Neural cell (in vitro differentiated cells): ENCODE measurements around the gene LAMP1. TPM values are rescaled to one million over a fixed set of nuclear protein-coding genes. Genes with fewer than 3 reads are reported as not detected.

ENCODE experiments used
- H2AFZ ChIP-seq: fragments of 200-600, 300-800 bp; sonication (generic), shearing (Covaris generic); 2 replicates; pipeline ENCODE4 v1.6.0; 2014; ENCODE audit warnings: low read depth, mild to moderate bottlenecking, antibody characterized with exemption, low read length, moderate library complexity
- H3F3A ChIP-seq: fragments of 200-600 bp; shearing (Covaris generic); 2 replicates; pipeline ENCODE4 v1.6.1; 2016; ENCODE audit warnings: mild to moderate bottlenecking, moderate library complexity, mixed read lengths, antibody characterized with exemption, low read length; ENCODE audit not compliant: insufficient read depth, poor library complexity, severe bottlenecking
- H3K27ac ChIP-seq: fragments of 200-600, 300-800 bp; sonication (generic), shearing (Covaris generic); 2 replicates; pipeline ENCODE4 v1.5.1; 2014; ENCODE audit warnings: mild to moderate bottlenecking, low read length, moderate library complexity
- H3K27me3 ChIP-seq: fragments of 300-800, 200-600 bp; sonication (generic), shearing (Covaris generic); 2 replicates; pipeline ENCODE4 v1.6.0; 2014; ENCODE audit warnings: mild to moderate bottlenecking, low read depth, low read length, moderate library complexity; ENCODE audit not compliant: insufficient read depth
- H3K36me3 ChIP-seq: fragments of 300-800, 200-600 bp; sonication (generic), shearing (Covaris generic); 2 replicates; pipeline ENCODE4 v1.5.1; 2014; ENCODE audit warnings: mild to moderate bottlenecking, antibody characterized with exemption, low read length, moderate library complexity; ENCODE audit not compliant: insufficient read depth
- H3K4me2 ChIP-seq: fragments of 300-800, 200-600 bp; sonication (generic), shearing (Covaris generic); 2 replicates; pipeline ENCODE4 v1.6.0; 2014; ENCODE audit warnings: mild to moderate bottlenecking, low read length
- H3K4me3 ChIP-seq: fragments of 300-800, 200-600 bp; sonication (generic), shearing (Covaris generic); 2 replicates; pipeline ENCODE4 v1.5.1; 2014; ENCODE audit warnings: mild to moderate bottlenecking, low read length, moderate library complexity
- H3K79me2 ChIP-seq: fragments of 200-600 bp; shearing (Covaris generic); replicated peaks from 2 replicates; pipeline ENCODE4 v1.6.0; 2014; ENCODE audit warnings: mild to moderate bottlenecking, low read length, moderate library complexity; ENCODE audit not compliant: insufficient read depth
- H3K9ac ChIP-seq: fragments of 300-800, 200-600 bp; sonication (generic), shearing (Covaris generic); 2 replicates; pipeline ENCODE4 v1.6.1; 2016; ENCODE audit warnings: mild to moderate bottlenecking, low read length, mixed read lengths
- H3K9me2 ChIP-seq: fragments of 200-600 bp; shearing (Covaris generic); 2 replicates; pipeline ENCODE4 v1.6.1; 2016; ENCODE audit warnings: mild to moderate bottlenecking, low read length, mixed read lengths; ENCODE audit not compliant: insufficient read depth
- H3K9me3 ChIP-seq: fragments of 200-600, 300-800 bp; sonication (generic), shearing (Covaris generic); 2 replicates; pipeline ENCODE4 v1.6.1; 2016; ENCODE audit warnings: mild to moderate bottlenecking, mixed run types, low read length, moderate library complexity, mixed read lengths
- H4K20me1 ChIP-seq: fragments of 200-600 bp; shearing (Covaris generic); 2 replicates; pipeline ENCODE4 v1.6.1; 2016; ENCODE audit warnings: mild to moderate bottlenecking, mixed run types; ENCODE audit not compliant: insufficient read depth
- EP300 ChIP-seq: fragments of 450-650 bp; conservative IDR thresholded peaks from 2 replicates; pipeline ENCODE4 v1.6.1; 2014; ENCODE audit warnings: antibody characterized with exemption, mild to moderate bottlenecking, moderate library complexity; ENCODE audit not compliant: poor library complexity, severe bottlenecking
- EZH2 ChIP-seq: fragments of 200-600, 300-800 bp; shearing (Covaris generic), sonication (generic); IDR thresholded peaks from 2 replicates; pipeline ENCODE4 v1.6.1; 2014; ENCODE audit warnings: antibody characterized with exemption, low read length, borderline replicate concordance, mild to moderate bottlenecking; ENCODE audit not compliant: insufficient read depth, poor library complexity, severe bottlenecking
- MXI1 ChIP-seq: fragments of 450-650 bp; conservative IDR thresholded peaks from 2 replicates; pipeline ENCODE4 v1.6.1; 2014; ENCODE audit warnings: antibody characterized with exemption, mild to moderate bottlenecking; ENCODE audit not compliant: poor library complexity, severe bottlenecking
- POLR2AphosphoS5 ChIP-seq: IDR thresholded peaks from 2 replicates; pipeline ENCODE4 v1.6.1; 2012
- RAD21 ChIP-seq: fragments of 450-650 bp; conservative IDR thresholded peaks from 2 replicates; pipeline ENCODE4 v1.6.1; 2014; ENCODE audit warnings: antibody characterized with exemption, mild to moderate bottlenecking, moderate library complexity
- SMC3 ChIP-seq: fragments of 450-650 bp; conservative IDR thresholded peaks from 2 replicates; pipeline ENCODE4 v1.6.1; 2014; ENCODE audit warnings: antibody characterized with exemption, mild to moderate bottlenecking, moderate library complexity; ENCODE audit not compliant: poor library complexity
- TAF1 ChIP-seq: IDR thresholded peaks from 2 replicates; pipeline ENCODE4 v1.6.1; 2012; ENCODE audit warnings: low read depth
- polyA plus RNA-seq: library from polyadenylated mRNA; depleted of rRNA; stranded (reverse); fragments of >200 nt; gene quantifications from 2 replicates; pipeline ENCODE4 v1.2.3, GENCODE V29; 2014
- TF ChIP-seq, protein P1 (sequence below): IDR thresholded peaks from 2 replicates; pipeline ENCODE4 v1.6.1; 2012; ENCODE audit warnings: borderline replicate concordance
- TF ChIP-seq, protein P2 (sequence below): fragments of 450-650 bp; IDR thresholded peaks from 2 replicates; pipeline ENCODE4 v1.5.1; 2014; ENCODE audit warnings: antibody characterized with exemption, mild to moderate bottlenecking, moderate library complexity; ENCODE audit not compliant: poor library complexity, severe bottlenecking

Gene LAMP1
- polyA plus RNA-seq, 1 donor from 2014 or later = 69.7 TPM

DNA sequence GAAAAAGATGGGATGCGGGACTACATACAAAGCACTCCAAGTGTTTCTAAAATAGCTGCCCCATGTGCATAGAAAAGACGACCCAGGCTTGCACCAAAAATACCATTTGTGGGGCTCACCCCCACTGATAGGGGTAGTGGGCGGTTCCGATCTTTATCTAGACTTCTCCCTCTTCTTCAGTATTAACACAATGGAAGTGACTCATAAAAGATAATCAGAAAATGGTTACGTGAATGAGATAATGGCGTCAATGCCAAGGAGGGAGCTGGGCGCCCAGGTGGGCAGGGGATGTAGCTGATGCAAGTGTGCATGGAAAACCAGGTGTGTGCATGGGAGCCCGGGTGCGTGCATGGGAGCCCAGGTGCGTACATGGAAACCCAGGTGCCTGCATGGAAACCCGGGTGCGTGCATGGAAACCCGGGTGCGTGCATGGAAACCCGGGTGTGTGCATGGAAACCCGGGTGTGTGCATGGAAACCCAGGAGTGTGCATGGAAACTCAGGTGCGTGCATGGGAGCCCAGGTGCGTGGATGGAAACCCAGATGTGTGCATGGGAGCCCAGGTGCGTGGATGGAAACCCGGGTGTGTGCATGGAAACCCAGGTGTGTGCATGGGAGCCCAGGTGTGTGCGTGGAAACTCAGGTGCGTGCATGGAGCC is 32.7 kb downstream of the LAMP1 start:
- Histone ChIP-seq H3K27ac (no peak overlapping the region), H4K20me1 (no peaks in the 10 kb centered on the region)

DNA sequence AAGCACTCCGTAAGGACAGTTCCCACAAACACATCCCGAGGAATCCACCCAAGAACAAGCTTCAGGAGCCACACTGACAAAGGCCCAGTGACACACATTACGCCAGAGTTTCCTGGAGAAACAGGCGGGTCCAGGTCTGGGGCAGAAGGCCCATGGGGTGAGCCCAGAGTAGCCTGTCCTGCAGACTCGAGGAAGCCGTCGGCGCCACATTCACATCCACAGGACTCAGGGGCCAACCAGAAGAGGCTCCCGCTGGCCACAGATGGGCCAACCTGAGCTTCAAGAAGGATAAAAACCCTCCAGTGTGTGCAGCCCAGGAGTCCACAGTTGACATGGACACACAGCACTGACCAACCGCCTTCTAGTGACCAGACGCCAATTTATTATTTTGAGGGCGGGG is 35.6 kb downstream of the LAMP1 start:
- no peak overlapping the region for H3K4me3 ChIP-seq
- no peaks in the 10 kb centered on the region for H3K9me2 ChIP-seq
- H3F3A ChIP-seq = no peaks in the 10 kb centered on the region
- no peak overlapping the region for H3K4me2 ChIP-seq
- H3K9me3 ChIP-seq = no peaks in the 10 kb centered on the region
- no peaks in the 10 kb centered on the region for H3K27me3 ChIP-seq
- H2AFZ ChIP-seq = no peak overlapping the region
- TF ChIP-seq RAD21 (no peak), POLR2AphosphoS5 (no peak), MXI1 (no peak), EZH2 (no peak), SMC3 (no peak), TAF1 (no peak), EP300 (no peak)
- TF ChIP-seq, protein P1, sequence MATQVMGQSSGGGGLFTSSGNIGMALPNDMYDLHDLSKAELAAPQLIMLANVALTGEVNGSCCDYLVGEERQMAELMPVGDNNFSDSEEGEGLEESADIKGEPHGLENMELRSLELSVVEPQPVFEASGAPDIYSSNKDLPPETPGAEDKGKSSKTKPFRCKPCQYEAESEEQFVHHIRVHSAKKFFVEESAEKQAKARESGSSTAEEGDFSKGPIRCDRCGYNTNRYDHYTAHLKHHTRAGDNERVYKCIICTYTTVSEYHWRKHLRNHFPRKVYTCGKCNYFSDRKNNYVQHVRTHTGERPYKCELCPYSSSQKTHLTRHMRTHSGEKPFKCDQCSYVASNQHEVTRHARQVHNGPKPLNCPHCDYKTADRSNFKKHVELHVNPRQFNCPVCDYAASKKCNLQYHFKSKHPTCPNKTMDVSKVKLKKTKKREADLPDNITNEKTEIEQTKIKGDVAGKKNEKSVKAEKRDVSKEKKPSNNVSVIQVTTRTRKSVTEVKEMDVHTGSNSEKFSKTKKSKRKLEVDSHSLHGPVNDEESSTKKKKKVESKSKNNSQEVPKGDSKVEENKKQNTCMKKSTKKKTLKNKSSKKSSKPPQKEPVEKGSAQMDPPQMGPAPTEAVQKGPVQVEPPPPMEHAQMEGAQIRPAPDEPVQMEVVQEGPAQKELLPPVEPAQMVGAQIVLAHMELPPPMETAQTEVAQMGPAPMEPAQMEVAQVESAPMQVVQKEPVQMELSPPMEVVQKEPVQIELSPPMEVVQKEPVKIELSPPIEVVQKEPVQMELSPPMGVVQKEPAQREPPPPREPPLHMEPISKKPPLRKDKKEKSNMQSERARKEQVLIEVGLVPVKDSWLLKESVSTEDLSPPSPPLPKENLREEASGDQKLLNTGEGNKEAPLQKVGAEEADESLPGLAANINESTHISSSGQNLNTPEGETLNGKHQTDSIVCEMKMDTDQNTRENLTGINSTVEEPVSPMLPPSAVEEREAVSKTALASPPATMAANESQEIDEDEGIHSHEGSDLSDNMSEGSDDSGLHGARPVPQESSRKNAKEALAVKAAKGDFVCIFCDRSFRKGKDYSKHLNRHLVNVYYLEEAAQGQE = no peak
- TF ChIP-seq, protein P2, sequence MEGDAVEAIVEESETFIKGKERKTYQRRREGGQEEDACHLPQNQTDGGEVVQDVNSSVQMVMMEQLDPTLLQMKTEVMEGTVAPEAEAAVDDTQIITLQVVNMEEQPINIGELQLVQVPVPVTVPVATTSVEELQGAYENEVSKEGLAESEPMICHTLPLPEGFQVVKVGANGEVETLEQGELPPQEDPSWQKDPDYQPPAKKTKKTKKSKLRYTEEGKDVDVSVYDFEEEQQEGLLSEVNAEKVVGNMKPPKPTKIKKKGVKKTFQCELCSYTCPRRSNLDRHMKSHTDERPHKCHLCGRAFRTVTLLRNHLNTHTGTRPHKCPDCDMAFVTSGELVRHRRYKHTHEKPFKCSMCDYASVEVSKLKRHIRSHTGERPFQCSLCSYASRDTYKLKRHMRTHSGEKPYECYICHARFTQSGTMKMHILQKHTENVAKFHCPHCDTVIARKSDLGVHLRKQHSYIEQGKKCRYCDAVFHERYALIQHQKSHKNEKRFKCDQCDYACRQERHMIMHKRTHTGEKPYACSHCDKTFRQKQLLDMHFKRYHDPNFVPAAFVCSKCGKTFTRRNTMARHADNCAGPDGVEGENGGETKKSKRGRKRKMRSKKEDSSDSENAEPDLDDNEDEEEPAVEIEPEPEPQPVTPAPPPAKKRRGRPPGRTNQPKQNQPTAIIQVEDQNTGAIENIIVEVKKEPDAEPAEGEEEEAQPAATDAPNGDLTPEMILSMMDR = no peak
- no peaks in the 10 kb centered on the region for H3K36me3 ChIP-seq
- no peak overlapping the region for H3K27ac ChIP-seq
- no peaks in the 10 kb centered on the region for H3K79me2 ChIP-seq
- no peak overlapping the region for H3K9ac ChIP-seq
- no peaks in the 10 kb centered on the region for H4K20me1 ChIP-seq

More for the DNA sequence above, 32.7 kb downstream of the LAMP1 start:
- no peaks in the 10 kb centered on the region for H3K79me2 ChIP-seq
- H3K27me3 ChIP-seq = no peaks in the 10 kb centered on the region
- H3K4me2 ChIP-seq = no peak overlapping the region
- no peaks in the 10 kb centered on the region for H3K9me2 ChIP-seq
- TF ChIP-seq RAD21 (no peak), SMC3 (no peak), POLR2AphosphoS5 (no peak), EP300 (no peak), EZH2 (no peak), MXI1 (no peak), TAF1 (no peak)
- TF ChIP-seq, protein P1 = no peak
- TF ChIP-seq, protein P2 = no peak
- H3K36me3 ChIP-seq = no peaks in the 10 kb centered on the region
- H3K9me3 ChIP-seq = no peaks in the 10 kb centered on the region
- H3K4me3 ChIP-seq = no peak overlapping the region
- H3K9ac ChIP-seq = no peak overlapping the region
- H3F3A ChIP-seq = no peaks in the 10 kb centered on the region
- H2AFZ ChIP-seq = no peak overlapping the region
